ENCODE measurements around the gene EXOC3. TPM values are rescaled to one million over a fixed set of nuclear protein-coding genes. Genes with fewer than 3 reads are reported as not detected.

EXOC3 gene
- total RNA-seq, 1 experiment from 2014 or later, result 55.0 TPM

DNA sequence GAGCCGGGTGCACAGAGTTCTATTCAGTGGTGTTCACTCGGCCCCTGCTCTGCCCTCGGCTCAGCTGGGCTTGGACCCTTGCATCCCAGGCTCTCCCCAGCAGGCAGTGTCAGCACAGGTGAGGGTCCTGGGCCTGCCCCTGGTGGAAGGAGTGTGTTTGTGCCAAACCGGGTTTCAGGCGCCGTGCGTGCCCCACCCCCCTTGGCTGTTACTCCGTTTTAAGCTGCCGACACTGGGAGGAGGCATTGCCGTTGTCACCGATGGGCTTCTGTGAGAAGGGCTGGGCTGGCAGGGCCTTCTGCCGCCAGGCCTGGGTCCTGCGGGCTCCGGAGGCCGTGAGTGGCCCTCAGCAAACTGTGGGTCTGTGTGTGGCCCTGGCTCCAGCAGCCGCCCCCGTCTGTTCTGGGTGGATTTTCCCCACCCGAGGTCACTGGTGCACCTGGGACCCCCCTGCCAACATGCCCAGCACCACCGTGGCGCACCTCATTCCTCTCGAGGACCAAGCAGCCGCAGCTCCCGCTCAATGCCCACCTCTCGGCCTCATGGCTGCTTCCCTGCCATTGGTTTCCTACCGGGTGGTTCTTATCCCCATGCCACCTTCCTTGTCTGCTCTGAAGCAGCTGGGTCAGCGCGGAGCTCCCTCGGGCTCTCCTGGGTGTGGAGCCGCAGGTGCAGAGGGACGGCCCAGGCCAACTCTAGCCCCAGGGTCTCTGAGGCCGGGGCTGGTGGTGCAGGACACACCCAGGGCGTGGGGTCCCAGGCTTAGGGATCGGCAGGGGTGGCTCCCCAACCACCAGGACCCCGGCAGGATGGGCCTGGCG, 44.3 kb upstream of the EXOC3 start:
- ATAC-seq, result no peak
- ChIA-PET POLR2A (no interaction called here), CTCF (no interaction called here)
- Histone ChIP-seq H3K27me3 (ENCODE audit: control insufficient read depth, insufficient read depth, low read length) (no peaks in the 10 kb centered on the region), H3K9me3 (ENCODE audit: control insufficient read depth, insufficient read depth, low read depth, low read length) (no peaks in the 10 kb centered on the region), H3K36me3 (ENCODE audit: control insufficient read depth, insufficient read depth, low read length) (no peaks in the 10 kb centered on the region), H3K4me1 (ENCODE audit: control insufficient read depth, insufficient read depth, low read length) (peaks cover 5% of the 10 kb centered on the region; the same call in 1 of the 2 replicates), H3K27ac (ENCODE audit: low read length) (no peak overlapping the region), H3K4me3 (ENCODE audit: low read depth in 2 of 2, low read length in 2 of 2) (no peak overlapping the region)
- no peak for DNase-seq (ENCODE audit: low read depth, low spot score)
- intact Hi-C loops (cut with micrococcal nuclease; ENCODE audit: unreplicated experiment) (no loop called here), in situ Hi-C loops (cut with HindIII; ENCODE audit: low pct_unique_long_range_greater_than_20kb, low sequenced_read_pairs) (no loop called here)
- no TSS peak for BruUV-seq (replicated peaks)
- TF ChIP-seq POLR2AphosphoS5 (IDR thresholded peaks at IDR 0.05; ENCODE audit: low read depth, low read length) (no peak), SIN3A (IDR thresholded peaks at IDR 0.05; ENCODE audit: borderline replicate concordance, insufficient read depth, low read depth, low read length) (no peak), TCF7L2 (IDR thresholded peaks at IDR 0.05; ENCODE audit: low read depth, low read length) (no peak)
- TF ChIP-seq, protein P1, sequence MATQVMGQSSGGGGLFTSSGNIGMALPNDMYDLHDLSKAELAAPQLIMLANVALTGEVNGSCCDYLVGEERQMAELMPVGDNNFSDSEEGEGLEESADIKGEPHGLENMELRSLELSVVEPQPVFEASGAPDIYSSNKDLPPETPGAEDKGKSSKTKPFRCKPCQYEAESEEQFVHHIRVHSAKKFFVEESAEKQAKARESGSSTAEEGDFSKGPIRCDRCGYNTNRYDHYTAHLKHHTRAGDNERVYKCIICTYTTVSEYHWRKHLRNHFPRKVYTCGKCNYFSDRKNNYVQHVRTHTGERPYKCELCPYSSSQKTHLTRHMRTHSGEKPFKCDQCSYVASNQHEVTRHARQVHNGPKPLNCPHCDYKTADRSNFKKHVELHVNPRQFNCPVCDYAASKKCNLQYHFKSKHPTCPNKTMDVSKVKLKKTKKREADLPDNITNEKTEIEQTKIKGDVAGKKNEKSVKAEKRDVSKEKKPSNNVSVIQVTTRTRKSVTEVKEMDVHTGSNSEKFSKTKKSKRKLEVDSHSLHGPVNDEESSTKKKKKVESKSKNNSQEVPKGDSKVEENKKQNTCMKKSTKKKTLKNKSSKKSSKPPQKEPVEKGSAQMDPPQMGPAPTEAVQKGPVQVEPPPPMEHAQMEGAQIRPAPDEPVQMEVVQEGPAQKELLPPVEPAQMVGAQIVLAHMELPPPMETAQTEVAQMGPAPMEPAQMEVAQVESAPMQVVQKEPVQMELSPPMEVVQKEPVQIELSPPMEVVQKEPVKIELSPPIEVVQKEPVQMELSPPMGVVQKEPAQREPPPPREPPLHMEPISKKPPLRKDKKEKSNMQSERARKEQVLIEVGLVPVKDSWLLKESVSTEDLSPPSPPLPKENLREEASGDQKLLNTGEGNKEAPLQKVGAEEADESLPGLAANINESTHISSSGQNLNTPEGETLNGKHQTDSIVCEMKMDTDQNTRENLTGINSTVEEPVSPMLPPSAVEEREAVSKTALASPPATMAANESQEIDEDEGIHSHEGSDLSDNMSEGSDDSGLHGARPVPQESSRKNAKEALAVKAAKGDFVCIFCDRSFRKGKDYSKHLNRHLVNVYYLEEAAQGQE (IDR thresholded peaks at IDR 0.05; ENCODE audit: insufficient read depth in 1 of 2, low read depth in 2 of 2, low read length in 1 of 2), result no peak
- TF ChIP-seq, protein P2, sequence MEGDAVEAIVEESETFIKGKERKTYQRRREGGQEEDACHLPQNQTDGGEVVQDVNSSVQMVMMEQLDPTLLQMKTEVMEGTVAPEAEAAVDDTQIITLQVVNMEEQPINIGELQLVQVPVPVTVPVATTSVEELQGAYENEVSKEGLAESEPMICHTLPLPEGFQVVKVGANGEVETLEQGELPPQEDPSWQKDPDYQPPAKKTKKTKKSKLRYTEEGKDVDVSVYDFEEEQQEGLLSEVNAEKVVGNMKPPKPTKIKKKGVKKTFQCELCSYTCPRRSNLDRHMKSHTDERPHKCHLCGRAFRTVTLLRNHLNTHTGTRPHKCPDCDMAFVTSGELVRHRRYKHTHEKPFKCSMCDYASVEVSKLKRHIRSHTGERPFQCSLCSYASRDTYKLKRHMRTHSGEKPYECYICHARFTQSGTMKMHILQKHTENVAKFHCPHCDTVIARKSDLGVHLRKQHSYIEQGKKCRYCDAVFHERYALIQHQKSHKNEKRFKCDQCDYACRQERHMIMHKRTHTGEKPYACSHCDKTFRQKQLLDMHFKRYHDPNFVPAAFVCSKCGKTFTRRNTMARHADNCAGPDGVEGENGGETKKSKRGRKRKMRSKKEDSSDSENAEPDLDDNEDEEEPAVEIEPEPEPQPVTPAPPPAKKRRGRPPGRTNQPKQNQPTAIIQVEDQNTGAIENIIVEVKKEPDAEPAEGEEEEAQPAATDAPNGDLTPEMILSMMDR (IDR thresholded peaks at IDR 0.05), result no peak

DNA sequence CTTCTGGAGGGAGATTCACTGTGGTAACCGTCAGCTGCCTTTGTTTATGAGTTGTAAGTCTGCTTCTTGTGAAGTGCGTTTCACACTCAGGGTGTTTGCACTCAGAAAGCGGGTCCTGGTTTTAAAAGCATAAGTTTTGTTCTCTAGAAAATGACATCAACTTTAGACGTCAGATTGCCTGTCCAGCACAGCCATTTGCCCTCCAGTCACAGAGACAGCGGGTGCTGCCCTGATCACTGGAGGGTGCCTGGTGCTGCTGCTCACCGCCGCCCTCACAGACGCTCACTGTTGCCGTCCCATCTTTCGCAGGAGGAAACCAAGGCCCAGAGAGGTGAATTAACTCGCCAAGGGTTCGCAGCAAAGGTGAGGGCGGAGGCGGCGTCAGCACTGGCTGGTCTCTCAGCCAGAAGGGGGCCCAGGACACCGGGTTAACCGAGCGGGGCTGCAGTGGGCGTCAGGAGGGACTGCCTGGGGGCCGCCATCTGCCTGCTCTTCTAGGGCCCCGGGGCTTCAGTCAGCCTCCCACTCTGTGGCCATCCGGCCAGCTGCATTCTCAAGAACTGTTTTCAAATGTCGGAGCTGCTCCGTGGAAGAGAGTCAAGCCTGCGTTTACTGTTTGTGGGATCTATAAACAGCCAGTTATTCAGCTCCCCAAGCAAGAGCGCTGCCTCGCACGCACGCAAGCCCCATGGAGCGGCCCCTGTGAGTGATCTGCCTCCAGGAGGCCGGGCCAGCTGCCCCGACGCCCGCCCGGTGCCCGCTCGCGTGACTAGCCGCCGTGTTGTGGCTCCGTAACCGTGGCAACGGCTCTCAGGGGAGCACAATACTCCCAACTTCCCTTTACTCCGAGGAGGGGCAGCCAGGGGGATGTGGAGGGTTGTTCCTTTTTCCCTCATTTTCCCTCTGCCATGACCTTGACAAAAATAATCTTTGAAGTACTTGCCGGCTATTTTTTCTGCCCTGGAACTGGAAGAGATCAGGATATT, 43.4 kb upstream of the EXOC3 start:
- BruUV-seq (replicated peaks), result no TSS peak
- Histone ChIP-seq H3K4me1 (ENCODE audit: control insufficient read depth, insufficient read depth, low read length) (peaks cover 5% of the 10 kb centered on the region; the same call in 1 of the 2 replicates), H3K9me3 (ENCODE audit: control insufficient read depth, insufficient read depth, low read depth, low read length) (no peaks in the 10 kb centered on the region), H3K36me3 (ENCODE audit: control insufficient read depth, insufficient read depth, low read length) (no peaks in the 10 kb centered on the region), H3K27me3 (ENCODE audit: control insufficient read depth, insufficient read depth, low read length) (no peaks in the 10 kb centered on the region), H3K27ac (ENCODE audit: low read length) (no peak overlapping the region), H3K4me3 (ENCODE audit: low read depth in 2 of 2, low read length in 2 of 2) (no peak overlapping the region)
- ChIA-PET POLR2A (no interaction called here), CTCF (no interaction called here)
- in situ Hi-C loops (cut with HindIII; ENCODE audit: low pct_unique_long_range_greater_than_20kb, low sequenced_read_pairs) (no loop called here), intact Hi-C loops (cut with micrococcal nuclease; ENCODE audit: unreplicated experiment) (no loop called here)
- DNase-seq (ENCODE audit: low read depth, low spot score) (no peak), ATAC-seq (no peak)
- no peak for TF ChIP-seq SIN3A (IDR thresholded peaks at IDR 0.05; ENCODE audit: borderline replicate concordance, insufficient read depth, low read depth, low read length)
- no peak for TF ChIP-seq TCF7L2 (IDR thresholded peaks at IDR 0.05; ENCODE audit: low read depth, low read length)
- TF ChIP-seq POLR2AphosphoS5 (IDR thresholded peaks at IDR 0.05; ENCODE audit: low read depth, low read length), result no peak
- TF ChIP-seq, protein P2 (IDR thresholded peaks at IDR 0.05), result no peak
- TF ChIP-seq, protein P1 (IDR thresholded peaks at IDR 0.05; ENCODE audit: insufficient read depth in 1 of 2, low read depth in 2 of 2, low read length in 1 of 2), result no peak
